ENCODE measurements around the gene NIPAL4. TPM values are rescaled to one million over a fixed set of nuclear protein-coding genes. Genes with fewer than 3 reads are reported as not detected.

Gene NIPAL4
- total RNA-seq, 6 donors from 2014 or later, result 0.06 to 0.30 TPM; not detected in 4

- peak overlapping the region in 2 of 4 donors; percentile 21 to 35 for H3K27ac ChIP-seq
These were observed 64.0 kb downstream of the NIPAL4 start for GRCh38 chr5:157523976-157524375.

More at GRCh38 chr5:157523976-157524375, 64.0 kb downstream of the NIPAL4 start:
- TF ChIP-seq CTCF (IDR thresholded peaks at IDR 0.05) (no peak), POLR2A (IDR thresholded peaks at IDR 0.05) (no peak), EP300 (IDR thresholded peaks at IDR 0.05) (no peak), POLR2AphosphoS5 (IDR thresholded peaks at IDR 0.05) (no peak)
- DNase-seq (no peak), ATAC-seq (ENCODE audit: low FRiP score in 2 of 2) (no peak)
- peaks cover 5 to 25% (median 19%) of the 10 kb centered on the region in 4 donors for H3K4me1 ChIP-seq
- no peaks in the 10 kb centered on the region for H3K27me3 ChIP-seq
- no peak overlapping the region for H3K4me3 ChIP-seq
- no peaks in the 10 kb centered on the region for H3K36me3 ChIP-seq
- H3K9me3 ChIP-seq, result no peaks in the 10 kb centered on the region
- 77 to 82% methylated on average over 3 to 4 of the region's 4 CpGs for WGBS, 2 donors

Other genes starting within 250 kb of the NIPAL4 start
- gene CYFIP2, start 194.1 kb upstream of the NIPAL4 start, total RNA-seq, result 10 to 100 TPM; 39.6 to 71.8 (median 47.7) TPM
- gene ADAM19, start 115.6 kb downstream of the NIPAL4 start, total RNA-seq, result 10 to 100 TPM in 2 of 6 donors, 1 to 10 TPM in 4; 5.5 to 17.0 (median 7.1) TPM
- under 1 TPM in 1 of 6 donors, not detected in 5; 0.17 TPM for gene SOX30, start 192.2 kb downstream of the NIPAL4 start, total RNA-seq
- not detected for gene C5orf52, start 211.3 kb downstream of the NIPAL4 start, total RNA-seq